ENCODE results near the gene GPR143.

DNA sequence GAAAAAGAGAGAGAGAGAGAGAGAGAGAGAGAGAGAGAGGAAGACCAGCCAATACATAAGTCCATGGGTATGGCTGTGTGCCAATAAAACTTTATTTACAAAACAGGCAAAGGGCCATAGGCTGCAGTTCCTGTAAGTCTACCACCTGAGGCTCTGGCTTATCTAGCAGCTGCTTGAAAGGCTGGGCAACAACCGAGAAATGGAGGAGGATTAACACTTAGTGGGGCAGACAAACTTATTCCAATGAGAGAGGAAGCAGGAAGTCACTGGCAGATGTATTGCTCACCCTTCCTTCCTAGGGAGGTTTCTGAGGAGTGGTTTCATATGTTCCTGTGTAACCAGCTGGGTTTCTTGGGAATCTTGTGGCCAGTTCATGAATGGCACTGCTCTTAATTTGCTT is 4.7 kb upstream of the GPR143 start:
- no peak for TF ChIP-seq CTCF (IDR thresholded peaks at IDR 0.05)
- TF ChIP-seq POLR2A (IDR thresholded peaks at IDR 0.05) = no peak
- no peak for TF ChIP-seq EP300 (IDR thresholded peaks at IDR 0.05)

Data from ovary (tissue), 3 donors.